GM18511 (cell line): Measurements from ENCODE around the gene QARS1.

Experiments used
- ATAC-seq: cut with Tn5 transposase; IDR thresholded peaks from one replicate; pipeline ENCODE4 v1.9.1; 2021; ENCODE audit warnings: mild to moderate bottlenecking, moderate library complexity; ENCODE audit not compliant: unreplicated experiment

The QARS1 gene

DNA sequence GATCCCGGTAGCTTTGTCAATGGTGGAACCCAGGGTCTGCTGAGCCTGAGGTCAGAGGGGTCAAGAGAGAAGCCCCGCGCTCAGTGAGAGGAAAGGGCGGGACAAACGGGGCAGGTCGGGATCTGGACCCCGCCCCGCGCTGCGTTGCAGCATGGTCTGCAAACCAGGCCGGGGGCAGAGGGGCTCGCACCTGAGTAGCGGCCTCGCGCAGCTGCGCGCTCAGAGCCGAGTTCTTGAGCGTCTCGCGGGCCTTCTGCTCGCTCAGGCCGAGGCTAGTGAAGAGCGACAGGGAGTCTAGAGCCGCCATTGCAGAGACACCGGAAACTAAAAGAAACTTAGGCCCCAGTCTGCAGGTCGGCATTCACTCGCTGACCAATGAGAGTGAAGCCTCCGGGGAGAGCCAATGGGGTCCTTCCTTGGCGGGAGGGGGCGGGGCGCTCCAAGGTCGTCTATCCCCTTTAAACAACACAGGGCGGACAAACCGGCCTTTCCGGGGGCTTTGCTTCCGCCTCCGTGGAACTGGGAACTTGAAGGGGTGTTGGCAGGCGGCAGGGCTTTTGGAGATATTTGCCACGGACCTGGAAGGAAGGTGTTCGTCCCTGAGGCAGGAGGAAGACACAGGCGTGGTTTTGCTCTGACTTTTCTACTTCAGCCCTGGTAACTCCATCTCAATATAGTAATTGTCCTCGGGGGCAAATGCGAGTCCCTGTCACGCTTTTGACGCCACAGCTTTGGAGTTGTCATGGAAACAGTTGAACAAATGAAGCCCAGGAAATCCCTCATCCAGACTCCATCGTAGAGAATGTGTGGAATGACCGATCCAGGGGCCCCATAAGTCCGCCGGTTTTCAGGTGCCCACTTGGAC lies at the start of gene QARS1:
Gene QARS1, minus strand, starts transcription at position 331 of the 865 bp plus-strand sequence. Its CDS starts 24 bp downstream, at position 307.
- peak; percentile 94 for ATAC-seq

DNA sequence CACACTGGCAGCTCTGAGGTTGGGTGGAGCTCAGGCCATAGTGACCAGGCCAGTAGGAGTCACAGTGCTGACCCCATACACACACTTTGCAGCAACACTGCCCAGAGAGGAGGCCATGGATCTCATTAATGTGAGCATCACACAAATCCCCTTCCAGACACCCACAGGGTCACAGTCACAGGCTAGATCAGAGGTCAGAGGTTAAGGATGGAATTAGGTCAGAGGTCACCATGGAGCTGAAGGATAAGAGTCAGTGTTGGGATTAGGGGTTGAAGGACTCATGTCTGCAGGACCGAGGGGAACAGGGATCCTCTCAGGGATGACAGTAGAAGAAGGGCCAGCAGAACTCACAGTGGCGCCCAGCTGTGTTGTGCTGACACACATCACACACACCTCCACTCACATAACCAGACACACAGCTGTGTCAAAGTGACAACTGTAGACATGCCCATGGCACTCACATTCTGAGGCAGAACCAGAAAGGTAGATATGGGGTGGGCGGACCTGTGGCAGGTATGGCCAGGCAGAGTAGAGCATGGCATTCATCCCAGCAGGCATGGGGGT lies 48.9 kb upstream of the QARS1 start:
- no peak for ATAC-seq

- no peak for ATAC-seq
These were observed 47.1 kb upstream of the QARS1 start for GRCh38 chr3:49151610-49152009.

DNA sequence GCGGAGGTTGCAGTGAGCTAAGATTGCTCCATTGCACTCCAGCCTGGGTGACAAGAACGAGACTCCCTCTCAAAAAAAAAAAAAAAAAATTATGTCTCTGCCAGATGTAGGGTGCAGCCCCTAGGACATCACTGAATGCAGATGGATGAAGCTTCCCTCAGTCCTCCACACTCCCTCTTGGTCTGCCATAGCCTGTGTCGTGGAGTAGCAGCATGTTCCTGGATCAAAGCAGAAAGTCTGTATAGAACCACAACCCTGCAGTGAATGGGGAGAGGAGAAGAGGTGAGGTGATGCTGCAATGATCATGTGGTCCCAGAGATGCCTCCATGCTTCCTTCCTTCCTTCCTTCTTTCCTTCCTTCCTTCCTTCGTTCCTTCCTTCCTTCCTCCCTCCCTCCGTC lies 43.6 kb upstream of the QARS1 start:
- ATAC-seq, result no peak

DNA sequence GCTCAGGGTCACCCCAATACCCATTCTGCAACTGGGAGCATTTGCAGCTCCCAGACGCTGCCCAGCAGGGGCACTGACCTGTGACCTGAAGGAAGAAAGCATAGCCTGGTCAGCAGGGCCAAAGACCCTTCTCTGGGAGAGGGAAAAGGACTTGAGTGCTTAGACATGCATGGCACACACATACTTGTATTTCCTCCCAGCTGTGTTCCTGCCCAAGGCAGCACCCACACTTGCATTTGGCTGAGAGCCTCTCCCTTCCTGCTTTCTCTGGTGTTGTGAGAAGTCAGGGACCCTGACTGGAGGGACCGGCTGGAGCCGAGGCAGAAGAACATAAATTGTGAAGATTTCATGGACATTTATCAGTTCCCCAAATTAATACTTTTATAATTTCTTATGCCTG lies 35.5 kb upstream of the QARS1 start:
- ATAC-seq, result no peak

GRCh38 chr3:49135499-49135898 lies 30.9 kb upstream of the QARS1 start:
- ATAC-seq, result no peak

DNA sequence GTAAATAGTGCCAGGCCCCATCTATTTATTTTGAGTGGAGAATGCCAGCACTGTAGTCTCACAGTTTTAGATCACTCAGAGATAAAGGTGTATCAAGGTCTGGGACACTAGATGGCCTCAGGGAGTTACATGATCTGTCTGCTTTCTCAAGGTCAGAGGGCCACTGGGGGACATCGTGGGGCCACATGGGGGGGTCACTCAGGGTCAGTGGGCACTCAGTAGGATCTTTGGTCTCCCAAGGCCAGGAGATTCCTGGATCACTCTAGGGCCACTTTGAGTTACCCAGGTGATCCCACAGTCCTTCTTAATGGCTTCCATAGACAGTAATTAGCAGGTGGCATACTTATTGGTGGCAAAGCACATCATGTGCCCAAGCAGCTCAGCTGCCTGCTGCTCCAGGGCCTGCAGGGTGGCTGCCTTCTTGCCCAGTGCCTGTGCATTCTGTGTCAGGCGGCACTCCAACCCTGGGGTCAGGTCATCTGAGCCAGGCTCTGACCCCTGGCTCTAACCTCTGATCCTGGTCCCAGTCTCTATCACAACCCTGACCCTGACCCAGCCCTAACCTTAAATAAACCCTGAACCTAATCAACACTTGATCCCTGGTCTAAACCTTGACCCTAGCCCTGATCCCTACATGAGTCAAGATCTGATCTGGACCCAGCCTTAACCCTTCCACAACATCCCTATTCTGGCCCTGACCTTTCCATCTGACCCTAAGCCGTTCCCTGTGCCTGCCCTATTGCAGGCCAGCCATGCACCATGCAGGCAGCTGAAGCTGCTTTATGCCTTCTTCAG lies 30.1 kb upstream of the QARS1 start:
- ATAC-seq, result no peak

GRCh38 chr3:49133226-49133951 lies 28.8 kb upstream of the QARS1 start:
- no peak for ATAC-seq

DNA sequence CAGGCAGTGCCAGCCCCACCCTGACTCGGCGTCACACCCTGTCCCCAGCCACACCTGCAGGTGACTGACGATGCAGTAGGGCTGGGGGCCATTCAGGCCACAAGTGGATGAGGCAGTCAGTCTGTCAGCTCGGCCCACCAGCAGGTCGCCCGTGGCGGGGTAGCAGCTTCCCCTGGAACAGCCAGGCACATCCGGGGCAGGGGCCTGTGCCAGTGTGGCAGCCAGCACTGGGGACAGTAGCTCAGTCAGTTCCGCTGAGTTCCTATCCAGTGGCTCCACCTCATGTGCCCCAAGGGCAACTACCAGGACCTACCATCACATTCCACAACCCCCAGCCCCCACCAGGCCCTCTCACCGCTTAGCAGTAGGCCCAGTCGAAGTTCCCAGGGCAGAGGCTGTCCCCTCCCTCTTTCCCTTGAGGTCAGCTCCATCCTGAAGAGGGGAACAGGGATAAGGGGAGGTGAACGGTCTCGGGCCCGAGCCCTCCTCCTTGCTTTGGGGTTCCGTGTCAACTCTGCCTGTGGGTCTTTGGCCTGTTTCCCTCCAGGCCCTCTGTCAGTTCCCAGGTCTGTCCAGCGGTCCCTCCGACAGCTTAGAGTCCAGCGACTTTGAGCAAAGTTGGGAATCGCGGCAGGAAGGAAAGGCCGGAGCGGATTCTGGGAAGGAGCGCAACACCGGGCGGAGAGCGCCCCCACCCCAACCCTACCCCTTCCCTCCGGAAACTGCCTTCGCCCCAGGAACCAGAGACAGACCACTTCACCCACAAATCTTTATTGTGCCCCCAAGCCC lies 28.1 kb upstream of the QARS1 start, which contains the start of gene LAMB2:
Gene LAMB2, minus strand, starts transcription at position 614 of the 789 bp plus-strand sequence. Its CDS starts 183 bp downstream, at position 431.
- no peak for ATAC-seq

DNA sequence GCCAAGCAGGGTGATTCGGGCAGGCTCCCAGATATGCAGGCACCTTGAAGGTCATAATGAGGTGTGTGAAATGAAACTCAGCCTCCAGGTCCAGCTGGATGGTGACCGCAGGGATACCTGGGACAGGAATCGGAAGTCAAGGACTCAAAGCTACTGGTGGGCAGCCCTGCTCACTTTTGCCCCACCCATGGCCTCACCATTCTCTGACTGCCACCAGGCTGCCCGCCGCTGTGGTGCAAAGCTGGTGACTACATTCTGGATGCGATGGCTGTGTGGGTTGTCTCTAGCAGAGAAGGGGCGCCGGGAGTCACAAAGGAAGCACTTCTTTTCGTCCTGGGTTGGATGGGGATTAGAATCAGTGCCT lies 27.5 kb upstream of the QARS1 start:
- no peak for ATAC-seq

- ATAC-seq, result no peak
These were observed 27.0 kb upstream of the QARS1 start for GRCh38 chr3:49131576-49131975.

GRCh38 chr3:49131040-49131439 lies 26.5 kb upstream of the QARS1 start:
- ATAC-seq, result no peak

DNA sequence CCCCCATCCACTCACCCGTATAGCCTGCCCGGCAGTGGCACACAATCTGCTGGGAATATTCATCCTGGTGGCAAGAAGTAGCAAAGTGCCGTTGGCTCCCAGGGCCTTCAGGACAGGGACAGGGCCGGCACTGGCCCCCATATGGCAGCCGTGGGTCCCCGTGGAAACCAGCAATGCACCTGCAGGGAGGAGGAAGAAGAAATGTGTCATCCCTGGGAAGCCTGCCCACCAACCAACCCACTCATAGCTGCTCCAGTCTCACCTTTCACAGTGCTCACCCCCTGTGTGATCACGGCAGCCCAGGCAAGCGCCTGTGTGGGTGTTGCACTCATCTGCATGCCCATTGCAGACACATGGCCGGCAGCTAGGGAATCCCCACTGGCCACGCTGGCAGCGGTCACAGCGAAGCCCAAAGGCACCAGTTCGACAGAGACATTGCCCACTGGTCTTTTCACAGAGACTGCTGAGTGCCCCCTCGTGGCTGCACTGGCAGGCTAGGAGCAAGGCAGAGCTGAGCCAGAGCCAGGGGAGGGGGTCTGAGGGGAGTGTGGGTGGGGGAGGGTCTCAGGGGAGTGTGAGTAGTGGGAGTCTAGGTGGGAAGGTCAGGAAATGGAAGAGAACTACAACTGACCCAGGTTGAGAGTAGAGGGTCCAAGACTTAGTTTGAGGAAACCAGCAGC lies 20.6 kb upstream of the QARS1 start:
- no peak for ATAC-seq

DNA sequence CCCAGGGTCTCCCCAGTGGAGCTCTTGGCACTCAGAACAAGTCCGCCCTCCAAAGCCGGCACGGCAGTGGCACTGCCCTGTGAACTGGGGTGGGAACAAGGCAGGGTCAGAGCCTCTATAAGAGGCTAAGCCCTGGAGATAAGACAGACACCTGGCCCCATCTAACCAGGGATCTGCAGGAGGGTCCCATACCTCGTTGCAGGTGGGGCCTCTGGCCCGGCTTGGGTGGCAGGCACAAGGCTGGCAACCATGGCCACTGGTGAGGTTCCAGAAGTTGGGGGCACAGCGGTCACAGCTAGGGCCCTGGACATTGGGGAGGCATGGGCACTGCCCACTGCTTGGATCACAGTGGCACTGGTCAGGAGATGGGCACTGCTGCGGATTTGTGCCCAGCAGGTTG lies 19.6 kb upstream of the QARS1 start:
- no peak for ATAC-seq

GRCh38 chr3:49123687-49124086 lies 19.1 kb upstream of the QARS1 start:
- ATAC-seq, result no peak

- ATAC-seq, result no peak
These were observed 18.5 kb upstream of the QARS1 start for GRCh38 chr3:49122886-49123545.

DNA sequence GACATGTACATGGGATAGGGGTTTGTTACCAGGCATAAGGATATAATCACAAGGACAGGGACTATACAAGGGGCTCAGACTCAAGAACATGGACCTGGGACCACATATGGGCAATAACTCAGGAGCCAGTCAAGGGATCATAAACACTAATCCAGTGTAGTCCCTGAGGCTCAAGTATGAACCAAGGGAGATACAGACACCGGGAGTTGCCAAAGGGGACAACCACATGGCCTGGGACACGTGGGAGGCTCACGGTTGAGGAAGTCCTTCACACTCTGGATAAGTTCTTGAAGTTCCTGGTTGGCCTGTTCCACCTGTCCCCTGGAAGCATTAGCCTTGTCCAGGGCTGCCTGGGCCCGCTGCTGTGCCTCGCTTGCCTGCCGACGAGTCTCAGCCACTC lies 17.9 kb upstream of the QARS1 start:
- no peak for ATAC-seq

DNA sequence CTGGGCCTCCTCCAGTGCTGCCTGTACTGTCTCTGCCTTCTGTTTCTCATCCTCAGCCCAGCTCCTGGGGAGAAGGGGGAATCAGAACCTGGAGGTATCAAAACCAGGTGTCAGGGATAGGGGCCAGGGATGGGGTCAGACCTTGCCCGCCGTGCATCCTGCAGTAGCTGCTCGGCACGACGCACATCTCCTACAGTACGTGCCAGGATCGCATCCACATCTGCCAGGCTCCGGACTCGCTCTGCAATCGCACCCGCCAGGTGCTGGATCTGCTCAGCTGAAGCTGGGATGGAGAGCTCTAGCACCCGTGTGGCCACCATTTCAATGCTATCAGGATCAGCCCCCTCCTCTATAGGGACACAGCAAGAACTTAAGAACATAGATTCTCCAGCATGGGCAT lies 17.5 kb upstream of the QARS1 start:
- ATAC-seq, result no peak

- no peak for ATAC-seq
These were observed 16.7 kb upstream of the QARS1 start for GRCh38 chr3:49121132-49121736.
